BLaER1 (cell line): ENCODE results near the gene AP3B2.

Source experiments
- H3K27ac ChIP-seq: shearing (Covaris generic); formaldehyde crosslinking; 2 replicates; pipeline ENCODE4 v1.8.1; 2022
- H3K27me3 ChIP-seq: shearing (Covaris generic); formaldehyde crosslinking; 2 replicates; pipeline ENCODE4 v1.8.1; 2022
- H3K36me3 ChIP-seq: shearing (Covaris generic); formaldehyde crosslinking; 2 replicates; pipeline ENCODE4 v1.8.1; 2022
- H3K4me1 ChIP-seq: shearing (Covaris generic); formaldehyde crosslinking; 2 replicates; pipeline ENCODE4 v1.8.1; 2022
- H3K4me2 ChIP-seq: shearing (Covaris generic); formaldehyde crosslinking; 2 replicates; pipeline ENCODE4 v1.8.1; 2022
- H3K4me3 ChIP-seq: shearing (Covaris generic); formaldehyde crosslinking; 2 replicates; pipeline ENCODE4 v1.8.1; 2022
- H3K9ac ChIP-seq: shearing (Covaris generic); formaldehyde crosslinking; 2 replicates; pipeline ENCODE4 v1.8.1; 2022
- H3K9me3 ChIP-seq: shearing (Covaris generic); formaldehyde crosslinking; 2 replicates; pipeline ENCODE4 v1.8.1; 2022
- H4K20me1 ChIP-seq: shearing (Covaris generic); formaldehyde crosslinking; 2 replicates; pipeline ENCODE4 v1.8.1; 2022
- Cebpa-rat ChIP-seq: shearing (Covaris generic); IDR thresholded peaks from 2 replicates; pipeline ENCODE4 v1.8.1; 2022

Gene AP3B2

GRCh38 chr15:82674873-82675272, 34.8 kb downstream of the AP3B2 start:
- Histone ChIP-seq H3K27me3 (no peaks in the 10 kb centered on the region), H3K4me2 (no peak overlapping the region), H3K9me3 (no peaks in the 10 kb centered on the region), H3K9ac (no peak overlapping the region), H3K27ac (no peak overlapping the region), H4K20me1 (no peaks in the 10 kb centered on the region), H3K36me3 (no peaks in the 10 kb centered on the region), H3K4me3 (no peak overlapping the region), H3K4me1 (no peaks in the 10 kb centered on the region)
- TF ChIP-seq Cebpa-rat = no peak

DNA sequence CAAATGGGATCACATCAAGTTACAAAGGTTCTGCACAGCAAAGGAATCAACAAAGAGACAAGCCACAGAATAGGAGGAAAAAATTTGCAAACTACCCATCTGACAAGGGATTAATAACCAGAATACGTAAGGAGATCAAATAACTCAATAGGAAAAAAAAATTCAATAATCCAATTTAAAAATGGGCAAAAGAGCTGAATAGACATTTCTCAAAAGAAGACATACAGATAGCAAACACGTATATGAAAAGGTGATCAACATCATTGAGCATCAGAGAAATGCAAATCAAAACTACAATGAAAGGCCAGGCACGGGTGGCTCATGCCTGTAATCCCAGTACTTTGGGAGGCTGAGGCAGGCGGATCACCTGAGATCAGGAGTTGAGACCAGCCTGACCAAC, 39.0 kb downstream of the AP3B2 start:
- H3K9me3 ChIP-seq = no peaks in the 10 kb centered on the region
- no peak for TF ChIP-seq Cebpa-rat
- no peak overlapping the region for H3K9ac ChIP-seq
- H3K27ac ChIP-seq = no peak overlapping the region
- H3K4me3 ChIP-seq = no peak overlapping the region
- no peaks in the 10 kb centered on the region for H3K36me3 ChIP-seq
- H3K27me3 ChIP-seq = no peaks in the 10 kb centered on the region
- H3K4me2 ChIP-seq = no peak overlapping the region
- no peaks in the 10 kb centered on the region; the same call in 1 of the 2 replicates for H4K20me1 ChIP-seq
- no peaks in the 10 kb centered on the region for H3K4me1 ChIP-seq

GRCh38 chr15:82666606-82667005, 43.1 kb downstream of the AP3B2 start:
- Histone ChIP-seq H4K20me1 (no peaks in the 10 kb centered on the region; the same call in 1 of the 2 replicates), H3K9me3 (no peaks in the 10 kb centered on the region), H3K27me3 (no peaks in the 10 kb centered on the region), H3K27ac (no peak overlapping the region), H3K4me2 (no peak overlapping the region), H3K4me1 (no peaks in the 10 kb centered on the region), H3K4me3 (no peak overlapping the region), H3K9ac (no peak overlapping the region), H3K36me3 (no peaks in the 10 kb centered on the region)
- no peak for TF ChIP-seq Cebpa-rat

- TF ChIP-seq Cebpa-rat = no peak
- Histone ChIP-seq H4K20me1 (peaks cover 8% of the 10 kb centered on the region; the same call in 1 of the 2 replicates), H3K9me3 (no peaks in the 10 kb centered on the region), H3K27ac (no peak overlapping the region), H3K4me3 (no peak overlapping the region), H3K4me1 (no peaks in the 10 kb centered on the region), H3K9ac (no peak overlapping the region), H3K27me3 (no peaks in the 10 kb centered on the region), H3K36me3 (no peaks in the 10 kb centered on the region), H3K4me2 (no peak overlapping the region)
These were observed 45.7 kb downstream of the AP3B2 start for GRCh38 chr15:82664021-82664420.

GRCh38 chr15:82663186-82663600, 46.5 kb downstream of the AP3B2 start:
- Histone ChIP-seq H3K4me1 (no peaks in the 10 kb centered on the region), H3K4me2 (no peak overlapping the region), H3K27me3 (no peaks in the 10 kb centered on the region), H3K9ac (no peak overlapping the region), H3K9me3 (no peaks in the 10 kb centered on the region), H3K36me3 (no peaks in the 10 kb centered on the region), H3K4me3 (no peak overlapping the region), H4K20me1 (peaks cover 8% of the 10 kb centered on the region; the same call in 1 of the 2 replicates), H3K27ac (no peak overlapping the region)
- TF ChIP-seq Cebpa-rat = no peak

GRCh38 chr15:82662641-82663040, 47.0 kb downstream of the AP3B2 start:
- Histone ChIP-seq H3K4me3 (no peak overlapping the region), H3K9me3 (no peaks in the 10 kb centered on the region), H3K36me3 (no peaks in the 10 kb centered on the region), H4K20me1 (peaks cover 8% of the 10 kb centered on the region; the same call in 1 of the 2 replicates), H3K4me2 (no peak overlapping the region), H3K9ac (no peak overlapping the region), H3K4me1 (no peaks in the 10 kb centered on the region), H3K27ac (no peak overlapping the region), H3K27me3 (no peaks in the 10 kb centered on the region)
- TF ChIP-seq Cebpa-rat = no peak

GRCh38 chr15:82660378-82660777, 49.3 kb downstream of the AP3B2 start:
- Histone ChIP-seq H3K9ac (no peak overlapping the region), H3K4me1 (no peaks in the 10 kb centered on the region), H3K9me3 (no peaks in the 10 kb centered on the region), H3K36me3 (no peaks in the 10 kb centered on the region), H3K27ac (no peak overlapping the region), H3K27me3 (no peaks in the 10 kb centered on the region), H3K4me3 (no peak overlapping the region), H3K4me2 (no peak overlapping the region), H4K20me1 (peaks cover 8% of the 10 kb centered on the region; the same call in 1 of the 2 replicates)
- TF ChIP-seq Cebpa-rat = no peak

DNA sequence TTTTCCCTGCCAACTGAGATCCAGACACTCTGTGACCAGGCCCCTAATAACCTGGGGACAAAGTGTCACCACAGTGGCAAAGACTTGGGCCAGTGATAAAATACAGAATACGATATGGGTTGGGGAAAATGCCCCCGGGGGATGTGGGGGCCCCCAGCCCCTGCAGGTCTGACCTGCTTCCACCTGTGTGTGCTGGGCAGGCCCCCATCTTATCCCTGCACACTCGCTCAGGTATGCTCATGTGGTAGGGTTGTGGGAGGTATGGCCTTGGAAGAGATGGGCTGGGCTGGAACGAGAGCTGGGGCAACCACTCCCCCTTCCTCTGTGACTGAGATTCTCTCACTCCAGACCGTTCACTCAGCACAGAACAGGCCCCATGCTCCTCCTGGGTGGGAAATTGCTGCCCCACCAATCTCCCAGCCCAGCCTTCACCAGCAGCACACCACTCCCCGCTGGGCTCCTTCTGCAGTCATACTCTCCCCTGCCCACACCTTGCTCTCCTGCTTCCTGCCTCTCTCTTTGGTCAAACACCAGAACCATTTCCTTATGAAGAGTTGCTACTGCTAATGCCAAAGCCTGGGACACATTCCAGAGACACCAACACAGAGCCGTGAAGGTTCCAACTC, 52.9 kb downstream of the AP3B2 start:
- Histone ChIP-seq H3K9ac (no peak overlapping the region), H3K27me3 (no peaks in the 10 kb centered on the region), H3K36me3 (no peaks in the 10 kb centered on the region), H3K9me3 (no peaks in the 10 kb centered on the region), H3K4me3 (no peak overlapping the region), H3K27ac (no peak overlapping the region), H3K4me1 (no peaks in the 10 kb centered on the region), H3K4me2 (no peak overlapping the region), H4K20me1 (peaks cover 8% of the 10 kb centered on the region; the same call in 1 of the 2 replicates)
- no peak for TF ChIP-seq Cebpa-rat

GRCh38 chr15:82655606-82656005, 54.1 kb downstream of the AP3B2 start:
- H3K4me2 ChIP-seq = no peak overlapping the region
- H3K27ac ChIP-seq = no peak overlapping the region
- no peaks in the 10 kb centered on the region for H3K27me3 ChIP-seq
- TF ChIP-seq Cebpa-rat = no peak
- H3K9ac ChIP-seq = no peak overlapping the region
- peaks cover 5% of the 10 kb centered on the region; the same call in 1 of the 2 replicates for H4K20me1 ChIP-seq
- no peak overlapping the region for H3K4me3 ChIP-seq
- no peaks in the 10 kb centered on the region for H3K36me3 ChIP-seq
- H3K4me1 ChIP-seq = no peaks in the 10 kb centered on the region
- no peaks in the 10 kb centered on the region for H3K9me3 ChIP-seq

DNA sequence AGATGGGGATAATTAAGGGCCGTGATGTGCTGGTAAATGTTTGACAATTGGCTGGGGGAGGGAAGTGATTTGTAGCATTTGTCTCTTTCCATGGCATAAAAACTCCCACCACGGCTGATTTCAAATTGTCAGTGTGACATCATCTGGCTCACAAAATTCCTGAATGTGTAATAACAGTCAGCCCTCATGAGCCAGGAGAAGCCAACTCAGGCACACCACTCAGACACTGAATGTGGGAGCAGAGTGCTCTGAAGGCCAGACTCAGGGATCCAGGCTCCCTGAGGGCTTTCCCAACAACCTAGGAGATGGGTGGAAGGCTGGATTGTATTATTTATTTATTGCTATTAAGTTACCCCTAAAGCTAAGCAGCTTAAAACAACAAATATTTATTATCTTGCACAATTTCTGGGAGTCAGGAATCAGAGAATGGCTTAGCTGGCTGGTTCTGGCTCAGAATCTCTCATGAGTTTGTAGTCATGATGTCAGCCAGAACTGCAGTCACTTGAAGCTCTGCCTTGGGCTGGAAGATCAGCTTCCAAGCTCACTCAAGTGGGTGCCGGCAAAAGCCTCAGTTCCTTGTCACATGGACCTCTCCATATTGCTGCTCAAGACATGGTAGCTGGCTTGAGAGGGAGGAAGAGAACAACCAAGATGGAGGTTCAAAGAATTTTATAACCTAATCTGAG, 56.0 kb downstream of the AP3B2 start:
- no peaks in the 10 kb centered on the region for H3K4me1 ChIP-seq
- H3K9me3 ChIP-seq = no peaks in the 10 kb centered on the region; the same call in 1 of the 2 replicates
- TF ChIP-seq Cebpa-rat = no peak
- H3K4me3 ChIP-seq = no peak overlapping the region
- H4K20me1 ChIP-seq = no peaks in the 10 kb centered on the region
- no peak overlapping the region for H3K4me2 ChIP-seq
- no peak overlapping the region for H3K9ac ChIP-seq
- H3K36me3 ChIP-seq = no peaks in the 10 kb centered on the region
- no peak overlapping the region for H3K27ac ChIP-seq
- no peaks in the 10 kb centered on the region for H3K27me3 ChIP-seq
